Kidney glomerular epithelial cell (primary cell): ENCODE data around the gene DDB1.

ENCODE experiments used
- DNase-seq: peaks from one replicate; lab custom pipeline; 2025; lab: John Stamatoyannopoulos, UW

DDB1 gene

DNA sequence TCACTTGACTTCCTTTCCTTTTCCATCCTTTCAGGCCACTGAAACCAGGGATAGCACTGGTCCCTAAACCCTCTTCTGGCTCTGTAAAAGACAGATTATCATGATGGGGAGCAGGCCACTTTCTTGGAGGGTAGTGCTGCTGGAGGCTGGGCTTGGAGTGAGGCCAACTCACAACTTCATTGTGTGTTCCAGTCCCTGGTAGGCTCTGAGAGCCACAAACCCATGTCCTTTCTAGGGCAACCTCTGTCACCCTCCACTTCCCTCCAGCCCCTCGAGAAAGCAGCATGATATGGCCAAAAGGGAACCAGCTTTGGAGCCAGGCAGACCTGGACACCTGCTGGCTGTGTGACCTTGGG is 2.4 kb upstream of the DDB1 start:
- no peak for DNase-seq

GRCh38 chr11:61334434-61335354 is 1.8 kb upstream of the DDB1 start:
- no peak for DNase-seq

GRCh38 chr11:61333550-61334433 is 887 bp upstream of the DDB1 start:
- no peak for DNase-seq

GRCh38 chr11:61332281-61332796 is 566 bp downstream of the DDB1 start:
- DNase-seq, result peak; percentile 15

GRCh38 chr11:61331651-61332050 is 1.3 kb downstream of the DDB1 start:
- DNase-seq, result no peak

GRCh38 chr11:61329871-61330270 is 3.0 kb downstream of the DDB1 start:
- DNase-seq, result no peak

DNA sequence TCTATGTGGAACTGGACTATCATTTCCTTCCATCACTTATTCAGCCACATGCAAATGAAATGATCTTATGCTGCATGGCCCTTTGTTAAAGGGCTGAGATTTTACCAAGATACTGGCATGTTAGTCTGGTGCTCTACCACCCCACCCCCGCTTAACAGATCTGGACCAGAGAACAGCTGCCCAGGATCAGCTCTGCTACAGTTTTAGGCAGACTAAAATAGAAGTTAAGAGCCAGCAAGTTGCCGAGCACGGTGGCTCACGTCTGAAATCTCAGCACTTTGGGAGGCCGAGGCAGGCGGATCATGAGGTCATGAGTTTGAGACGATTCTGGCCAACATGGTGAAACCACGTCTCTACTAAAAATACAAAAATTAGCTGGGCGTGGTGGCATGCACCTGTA is 4.6 kb downstream of the DDB1 start:
- DNase-seq, result no peak

DNA sequence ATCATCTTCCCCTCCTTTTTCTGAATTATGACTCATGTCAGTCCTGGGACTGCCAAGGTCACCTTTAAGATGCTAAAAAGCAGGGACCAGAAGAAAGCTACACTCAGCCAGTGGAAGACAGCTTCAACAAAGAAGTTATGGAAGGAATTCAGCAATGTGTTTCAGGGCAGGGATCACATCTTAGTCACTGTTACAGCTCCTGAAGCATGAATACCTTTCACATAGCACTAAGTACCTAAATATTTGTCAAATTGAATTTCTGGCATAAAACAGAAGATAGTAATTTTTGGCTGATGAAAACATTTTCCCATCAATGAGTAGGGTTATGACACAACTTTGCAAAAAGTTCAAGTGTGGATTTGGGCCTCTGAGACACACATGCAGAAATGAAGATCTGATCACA is 5.2 kb downstream of the DDB1 start:
- DNase-seq, result no peak

GRCh38 chr11:61325649-61326414 is 7.1 kb downstream of the DDB1 start:
- no peak for DNase-seq

DNA sequence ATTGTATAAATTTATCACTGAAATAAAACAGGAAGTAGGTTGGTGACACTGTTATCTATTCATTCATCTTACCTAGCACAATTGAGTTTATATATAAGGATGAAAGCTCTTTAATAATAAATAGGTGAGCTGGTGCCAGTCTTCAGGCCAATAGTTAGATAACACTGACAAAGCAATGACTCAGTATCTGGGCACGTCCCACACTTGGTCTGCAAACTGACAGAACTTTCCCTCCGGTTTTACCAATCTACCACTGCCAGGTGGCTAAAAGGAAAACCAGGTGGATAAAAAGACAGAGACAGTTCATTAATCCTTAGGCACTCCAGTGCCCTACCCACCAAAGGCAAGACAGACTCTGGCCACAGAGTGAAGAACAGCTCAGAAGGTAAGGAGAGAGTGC is 17.6 kb downstream of the DDB1 start:
- no peak for DNase-seq

DNA sequence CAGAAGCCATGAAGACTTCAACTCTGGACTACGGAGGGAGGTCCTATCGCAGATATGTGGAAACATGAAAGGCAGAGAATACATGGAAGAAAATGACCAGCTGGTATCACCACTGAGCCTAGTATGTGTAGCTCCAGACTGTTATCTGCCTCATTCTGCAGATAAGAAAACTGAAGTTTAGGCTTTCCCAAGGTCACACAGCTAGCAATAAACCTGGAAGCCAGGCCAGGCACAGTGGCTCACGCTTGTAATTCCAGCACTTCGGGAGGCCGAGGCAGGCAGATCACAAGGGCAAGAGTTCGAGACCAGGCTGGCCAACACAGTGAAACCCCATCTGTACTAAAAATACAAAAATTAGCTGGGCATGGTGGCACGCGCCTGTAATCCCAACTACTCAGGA is 22.2 kb downstream of the DDB1 start:
- DNase-seq, result no peak

DNA sequence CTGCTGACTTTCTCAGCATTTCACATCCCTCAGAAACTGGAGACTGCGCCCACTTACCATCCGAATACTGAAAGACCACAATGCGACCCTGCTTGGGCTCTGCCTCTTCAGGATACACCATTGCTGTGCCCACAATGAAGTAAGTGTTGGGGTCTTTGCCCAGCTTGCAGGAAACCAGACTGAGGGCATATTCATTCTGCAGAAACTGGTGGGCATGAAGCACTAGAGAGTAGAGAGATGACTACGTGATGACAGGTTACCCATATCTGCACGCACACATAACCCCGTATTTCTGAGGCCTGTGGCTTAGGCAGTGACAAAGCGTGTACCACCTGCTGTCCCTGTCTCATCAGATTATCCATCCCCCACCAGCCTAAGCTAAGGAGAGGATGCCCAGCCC is 23.2 kb downstream of the DDB1 start:
- DNase-seq, result no peak

DNA sequence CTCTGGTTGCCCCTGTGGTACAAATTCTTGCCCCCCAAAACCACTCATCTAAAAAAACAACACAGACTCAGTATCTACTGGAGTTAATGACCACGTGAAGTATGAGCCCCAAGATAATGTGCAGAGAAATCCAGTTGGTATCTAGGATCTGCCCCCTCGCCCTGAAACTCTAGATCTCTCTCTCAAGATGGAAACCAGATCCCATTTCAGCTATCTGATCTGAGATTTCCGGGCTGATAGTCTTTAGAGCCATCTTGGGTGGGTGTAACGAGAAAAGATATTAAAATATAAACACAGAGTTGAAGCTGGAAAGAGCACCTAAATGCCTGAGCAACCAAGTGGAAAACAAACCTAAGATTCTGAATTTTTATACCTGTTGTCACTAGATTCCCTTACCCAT is 23.8 kb downstream of the DDB1 start:
- DNase-seq, result no peak

DNA sequence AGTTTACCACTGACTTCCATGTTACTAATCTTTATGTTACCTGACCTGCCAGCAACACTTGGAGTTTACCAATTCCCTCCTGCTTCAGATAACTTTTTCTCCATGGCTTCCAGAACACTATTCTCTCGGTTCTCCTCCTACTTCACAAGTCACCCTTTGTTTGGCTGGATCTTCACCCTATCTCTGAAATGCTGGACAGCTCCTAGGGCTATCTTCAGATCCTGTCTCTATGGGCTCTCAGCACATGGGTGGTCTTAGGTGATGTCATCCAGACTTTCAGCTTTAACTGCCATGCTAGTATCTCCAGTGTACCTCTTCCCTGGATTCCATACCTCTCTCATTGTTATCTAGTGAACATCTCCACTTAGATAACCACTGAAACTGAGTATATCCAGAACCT is 25.6 kb downstream of the DDB1 start:
- DNase-seq, result no peak

- no peak for DNase-seq
Observed at GRCh38 chr11:61306221-61306620, 26.7 kb downstream of the DDB1 start.

DNA sequence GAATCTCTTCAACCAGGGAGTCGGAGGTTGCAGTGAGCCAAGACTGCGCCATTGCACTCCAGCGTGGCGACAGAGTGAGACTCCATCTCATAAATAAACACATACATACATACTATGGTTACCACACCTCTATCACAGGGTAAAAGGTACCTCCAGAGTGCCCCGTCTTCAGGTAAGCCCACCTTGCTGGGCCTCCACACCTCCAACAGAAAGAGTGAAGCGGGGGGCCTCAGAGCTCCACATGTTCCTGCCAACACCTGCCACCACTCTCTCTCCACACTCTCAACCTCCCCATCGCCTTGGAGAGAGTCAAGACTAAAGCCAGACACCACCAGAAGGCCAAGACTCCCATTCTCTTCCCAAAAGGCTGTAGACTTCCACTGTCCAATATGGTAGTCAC is 27.5 kb downstream of the DDB1 start:
- DNase-seq, result no peak

GRCh38 chr11:61303725-61304124 is 29.2 kb downstream of the DDB1 start:
- no peak for DNase-seq

DNA sequence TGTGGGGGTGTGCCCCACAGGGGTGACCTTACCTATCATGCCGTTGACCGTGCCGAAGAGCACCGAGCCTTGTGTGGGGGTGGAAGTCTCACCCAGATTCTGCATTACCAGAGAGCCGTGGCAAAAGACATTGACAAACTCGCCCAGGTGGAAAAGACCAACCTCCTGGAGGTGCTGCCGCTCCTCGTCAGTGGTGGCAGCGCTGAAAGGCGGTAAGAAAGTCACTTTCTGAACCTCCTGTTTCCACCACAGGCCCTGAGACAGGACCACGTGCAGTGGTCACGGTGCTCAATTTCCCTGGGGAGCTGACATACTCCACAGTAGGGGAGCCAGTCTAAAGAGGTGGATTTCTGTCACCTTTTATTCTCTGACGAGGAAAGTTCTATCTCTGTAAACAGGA is 30.4 kb downstream of the DDB1 start:
- no peak for DNase-seq

DNA sequence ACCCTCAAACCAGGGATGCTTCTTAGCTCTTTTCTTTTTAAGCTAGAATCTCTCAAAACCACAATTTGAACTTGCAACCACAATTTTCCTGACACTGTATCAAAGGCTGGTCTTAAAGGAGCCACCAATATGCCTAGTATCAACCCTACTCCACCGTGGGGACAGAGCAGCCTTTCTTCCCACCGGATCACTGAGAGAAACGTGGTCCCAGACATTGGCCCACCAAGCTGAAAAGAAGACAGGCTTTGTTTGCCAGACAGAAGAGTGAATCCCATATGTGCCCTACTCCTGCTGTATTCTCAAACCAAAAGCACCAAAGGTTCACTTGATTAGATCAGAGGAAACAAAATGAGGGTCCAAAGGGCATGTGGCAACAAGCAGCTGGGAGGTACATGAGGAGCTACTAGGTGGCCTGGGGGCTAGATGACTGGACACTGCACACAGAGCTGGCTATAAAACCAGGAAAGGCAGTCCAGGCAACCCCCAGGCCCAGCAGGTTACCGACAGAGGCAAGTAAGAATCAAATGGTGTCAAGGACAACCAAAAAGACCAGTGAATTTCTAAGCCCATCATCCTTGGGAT is 34.2 kb downstream of the DDB1 start:
- no peak for DNase-seq

GRCh38 chr11:61297746-61298145 is 35.2 kb downstream of the DDB1 start:
- DNase-seq, result peak; percentile 89

DNA sequence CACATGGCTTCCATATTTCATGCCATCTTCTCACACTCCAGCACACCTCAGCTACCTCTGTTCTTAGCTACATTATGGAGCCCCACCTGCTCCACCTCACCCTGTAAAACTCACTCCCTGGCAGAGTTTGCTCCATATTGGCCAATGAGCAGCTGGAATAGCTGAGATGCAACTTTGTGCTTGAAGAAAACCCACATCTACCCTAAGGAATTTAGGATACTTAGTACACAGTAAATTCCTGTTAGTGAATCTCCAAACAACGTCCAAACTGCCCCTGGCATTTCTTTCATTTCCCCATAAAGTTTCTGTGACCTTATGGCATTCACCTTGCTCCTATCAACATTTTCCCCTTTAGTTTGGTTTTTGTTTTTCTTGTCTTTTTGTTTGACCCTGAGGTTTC is 35.6 kb downstream of the DDB1 start:
- DNase-seq, result peak; percentile 47

DNA sequence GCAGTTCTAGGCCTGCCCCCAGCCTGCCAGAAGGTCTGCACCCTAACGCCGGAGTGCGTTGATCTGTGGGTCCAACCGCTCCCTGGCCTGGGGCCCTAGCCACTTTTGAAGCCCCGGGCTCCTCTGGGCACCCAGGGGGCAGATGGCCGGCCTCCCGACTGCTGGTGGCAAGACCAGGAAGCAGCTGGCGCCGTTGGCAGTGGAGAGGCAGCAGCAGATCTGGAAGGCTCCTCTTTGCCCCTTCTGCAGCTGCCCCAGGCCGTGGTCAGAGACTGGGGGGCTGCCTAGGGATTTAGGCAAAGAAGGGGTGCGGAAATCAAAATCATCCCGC is 37.3 kb downstream of the DDB1 start:
- no peak for DNase-seq
